GM11168 (cell line): ENCODE data around the gene ZNF320.
"Not testable (repeated sequence)": the region's sequence is repeated elsewhere in the genome, so short reads cannot be mapped to it uniquely, and the experiment has no call there.

Source experiments
- in situ Hi-C: fragments of 300-500 bp; cut with MboI; formaldehyde crosslinking; loops from one replicate; pipeline ENCODE4 v1.12.0; 2022; ENCODE audit warnings: low sequenced_read_pairs; ENCODE audit not compliant: unreplicated experiment

Gene ZNF320

GRCh38 chr19:52897138-52897935 lies at the start of gene ZNF320:
ZNF320 (minus strand) TSS chr19:52897635; CDS start chr19:52890255, 7,380 bp downstream.
- in situ Hi-C loops, result no loop called here

DNA sequence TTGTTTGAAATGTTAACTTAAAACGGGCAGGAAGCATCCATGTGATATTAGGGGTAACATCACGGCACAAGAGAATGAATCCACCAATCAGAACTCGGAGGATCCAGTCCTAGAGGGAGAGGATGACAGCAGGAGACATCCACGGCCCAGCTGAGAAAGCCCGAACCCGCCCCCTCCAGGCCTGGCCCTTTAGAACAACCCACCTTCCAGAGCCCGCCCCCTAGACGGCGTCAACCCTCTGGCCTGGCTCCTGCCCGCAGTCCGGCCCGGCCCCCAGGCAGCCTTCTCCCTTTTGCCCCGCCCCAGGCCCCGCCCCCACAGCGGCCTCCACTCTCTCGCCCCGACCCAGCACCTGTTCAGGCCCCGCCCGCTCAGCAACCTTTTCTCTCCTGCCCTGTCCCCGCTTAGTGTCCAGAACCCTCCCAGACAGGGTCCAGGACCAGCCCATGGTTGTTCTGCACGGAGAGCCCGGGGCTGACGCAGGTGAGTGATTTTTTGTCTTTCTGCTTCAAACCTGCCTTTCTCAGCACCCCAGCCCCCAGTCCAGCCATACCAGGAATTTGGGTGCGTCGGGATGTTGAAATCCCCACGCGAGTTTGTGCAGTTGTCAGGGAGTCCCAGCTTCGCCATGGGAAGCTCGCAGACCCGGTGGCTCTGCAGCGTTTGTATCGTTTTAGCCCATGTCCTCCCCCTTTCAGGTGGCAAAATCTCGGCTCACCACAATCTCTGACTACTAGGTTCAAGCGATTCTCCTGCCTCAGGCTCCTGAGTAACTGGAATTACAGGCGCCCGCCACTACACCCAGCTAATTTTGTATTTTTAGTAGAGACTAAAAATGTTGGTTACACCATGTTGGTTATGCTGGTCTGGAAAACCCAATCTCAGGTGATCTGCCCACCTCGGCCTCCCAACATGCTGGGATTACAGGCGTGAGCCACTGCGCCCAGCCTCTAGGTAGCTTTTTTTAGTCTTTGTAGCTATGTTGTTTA lies 49.2 kb upstream of the ZNF320 start:
- in situ Hi-C loops, result no loop called here

GRCh38 chr19:52945652-52946321 lies 48.4 kb upstream of the ZNF320 start:
- in situ Hi-C loops, result no loop called here

DNA sequence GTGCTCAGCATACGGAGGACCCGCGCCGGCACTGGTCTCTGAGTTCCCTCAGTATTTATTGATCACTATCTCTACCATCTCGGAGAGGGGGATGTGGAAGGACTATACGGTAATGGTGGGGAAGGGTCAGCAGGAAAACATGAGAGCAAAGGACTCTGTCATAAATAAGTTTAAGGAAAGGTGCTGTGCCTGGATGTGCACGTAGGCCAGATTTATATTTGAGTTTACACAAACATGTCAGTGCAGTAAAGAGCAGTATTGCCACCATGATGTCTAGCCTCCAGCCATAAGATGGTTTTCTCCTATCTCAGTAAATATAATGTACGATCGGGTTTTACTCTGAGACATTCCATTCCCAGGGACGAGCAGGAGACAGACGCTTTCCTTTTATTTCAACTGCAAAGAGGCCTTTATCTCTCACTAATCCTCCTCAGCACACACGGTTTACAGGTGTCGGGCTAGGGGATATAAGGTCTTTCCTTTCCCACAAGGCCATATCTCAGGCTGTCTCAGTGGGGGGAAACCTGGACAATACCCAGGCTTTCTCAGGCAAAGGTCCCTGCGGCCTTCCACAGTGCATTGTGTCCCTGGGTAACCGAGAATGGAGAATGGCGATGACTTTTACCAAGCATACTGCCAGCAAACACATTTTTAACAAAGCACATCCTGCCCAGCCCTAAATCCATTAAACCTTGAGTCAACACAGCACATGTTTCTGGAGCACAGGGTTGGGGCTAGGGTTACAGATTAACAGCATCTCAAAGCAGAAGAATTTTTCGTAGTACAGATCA lies 47.5 kb upstream of the ZNF320 start:
- in situ Hi-C loops, result loop anchor here (5.0 kb wide), 1 partner anchor 88 kb away; the partner anchor contains the start of gene ZNF468

DNA sequence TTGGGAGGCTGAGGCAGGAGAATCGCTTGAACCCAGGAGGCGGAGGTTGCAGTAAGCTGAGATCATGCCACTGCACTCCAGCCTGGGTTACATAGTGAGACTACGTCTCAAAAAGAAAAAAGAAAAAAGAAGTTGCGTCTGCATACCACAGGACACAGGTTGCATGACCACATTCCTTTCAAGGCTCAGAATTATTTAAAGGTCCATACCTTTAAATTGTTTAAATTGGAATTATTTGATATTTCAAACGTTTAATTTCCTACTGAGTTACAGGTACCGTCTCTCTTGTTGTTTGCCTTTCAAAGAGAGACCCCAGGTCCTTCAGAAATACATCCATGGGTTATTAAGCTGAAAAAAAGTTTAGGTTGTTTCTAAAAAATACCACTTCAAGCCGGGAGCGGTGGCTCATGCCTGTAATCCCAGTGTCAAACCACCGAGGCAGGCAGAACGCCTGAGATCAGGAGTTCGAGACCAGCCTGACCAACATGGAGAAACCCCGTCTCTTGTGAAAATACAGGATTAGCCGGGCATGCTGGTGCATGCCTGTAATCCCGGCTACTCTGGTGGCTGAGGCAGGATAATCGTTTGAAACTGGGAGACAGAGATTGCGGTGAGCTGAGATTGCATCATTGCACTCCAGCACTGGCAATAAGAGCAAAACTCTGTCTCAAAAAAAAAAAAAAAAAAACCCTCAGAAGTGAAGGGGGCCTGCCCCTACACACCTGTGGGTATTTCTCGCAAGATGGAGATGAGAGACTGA lies 46.6 kb upstream of the ZNF320 start:
- in situ Hi-C loops, result loop anchor here (5.0 kb wide), 1 partner anchor 87 kb away; the partner anchor contains the start of gene ZNF468

- in situ Hi-C loops, result loop anchor here (5.0 kb wide), 1 partner anchor 86 kb away; the partner anchor contains the start of gene ZNF468
These were observed 45.9 kb upstream of the ZNF320 start for GRCh38 chr19:52943134-52943883.

DNA sequence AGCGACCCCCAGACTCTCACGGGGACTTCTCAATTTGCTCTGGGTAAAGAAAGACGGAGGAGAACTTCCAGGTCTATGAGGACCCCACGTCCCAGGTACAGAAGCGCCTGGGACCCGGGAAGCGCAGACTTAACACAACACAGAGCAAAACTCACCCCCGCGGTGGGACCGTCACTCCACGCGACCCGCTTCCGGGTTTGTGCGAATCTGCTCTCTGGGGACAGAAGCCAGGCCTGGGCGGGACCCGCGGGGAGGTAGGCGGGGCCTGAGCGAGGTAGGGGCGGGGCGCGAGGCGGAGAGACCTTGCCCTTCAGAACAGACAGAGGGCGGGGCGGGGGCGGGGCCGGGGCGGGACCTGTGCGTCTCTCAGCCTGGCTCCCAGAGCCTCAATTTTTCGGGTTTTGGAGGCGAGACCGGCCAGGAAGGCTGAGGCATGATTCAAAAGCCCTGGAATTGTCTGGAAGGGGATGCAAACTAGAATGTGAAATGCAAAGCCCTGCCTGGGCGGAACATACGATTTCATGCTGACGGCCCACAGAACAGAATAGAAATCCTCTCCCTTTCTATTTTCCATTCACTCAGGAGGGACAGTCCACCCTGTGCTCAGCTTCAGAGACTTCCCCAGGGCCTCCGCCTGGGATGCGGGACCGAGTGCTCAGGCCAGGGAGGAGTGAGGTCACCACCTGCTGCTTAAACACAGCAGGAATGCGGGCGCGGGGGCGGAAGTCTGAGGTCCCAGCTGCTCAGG lies 45.1 kb upstream of the ZNF320 start:
- in situ Hi-C loops, result loop anchor here (5.0 kb wide), 1 partner anchor 85 kb away; the partner anchor contains the start of gene ZNF468

GRCh38 chr19:52941941-52942385 lies 44.5 kb upstream of the ZNF320 start:
- in situ Hi-C loops, result loop anchor here (5.0 kb wide), 1 partner anchor 85 kb away; the partner anchor contains the start of gene ZNF468

- in situ Hi-C loops, result loop anchor here (5.0 kb wide), 1 partner anchor 84 kb away; the partner anchor contains the start of gene ZNF468
These were observed 44.1 kb upstream of the ZNF320 start for GRCh38 chr19:52941523-52941922.

DNA sequence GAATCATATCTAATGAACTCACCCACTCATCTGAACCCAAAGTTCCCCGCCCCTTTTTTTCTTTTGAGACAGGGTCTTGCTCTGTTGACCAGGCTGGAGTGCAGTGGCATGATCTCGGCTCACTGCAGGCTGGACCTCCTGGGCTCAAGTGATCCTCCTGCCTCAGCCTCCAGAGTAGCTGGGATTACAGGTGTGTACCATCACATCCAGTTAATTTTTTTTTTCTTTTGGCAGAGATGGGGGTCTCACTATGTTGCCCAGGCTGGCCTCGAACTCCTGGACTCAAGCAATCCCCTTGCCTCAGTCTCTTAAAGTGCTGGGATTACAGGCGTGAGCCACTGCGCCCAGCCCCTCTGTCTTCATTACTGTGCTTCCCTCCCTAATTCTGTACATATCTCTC lies 43.5 kb upstream of the ZNF320 start:
- in situ Hi-C loops, result loop anchor here (5.0 kb wide), 1 partner anchor 84 kb away; the partner anchor contains the start of gene ZNF468

DNA sequence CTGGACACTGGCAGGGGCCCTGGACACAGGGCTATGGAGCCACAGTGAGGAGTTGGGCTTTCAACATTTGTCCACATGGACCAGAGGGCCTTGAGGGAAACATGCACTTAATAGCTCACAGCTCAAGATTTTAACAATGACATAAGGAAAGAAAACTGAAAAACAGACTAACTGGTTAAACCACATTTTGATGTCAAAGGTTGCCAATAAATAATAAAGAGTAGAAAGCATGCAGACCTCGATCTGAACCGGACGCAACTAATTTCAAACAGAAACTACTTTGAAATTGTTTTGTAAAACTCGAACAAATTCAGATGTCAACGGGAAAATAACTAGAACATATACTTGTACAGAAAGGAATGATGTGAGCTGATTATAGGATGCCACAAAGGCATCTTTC lies 41.3 kb upstream of the ZNF320 start:
- in situ Hi-C loops, result no loop called here

DNA sequence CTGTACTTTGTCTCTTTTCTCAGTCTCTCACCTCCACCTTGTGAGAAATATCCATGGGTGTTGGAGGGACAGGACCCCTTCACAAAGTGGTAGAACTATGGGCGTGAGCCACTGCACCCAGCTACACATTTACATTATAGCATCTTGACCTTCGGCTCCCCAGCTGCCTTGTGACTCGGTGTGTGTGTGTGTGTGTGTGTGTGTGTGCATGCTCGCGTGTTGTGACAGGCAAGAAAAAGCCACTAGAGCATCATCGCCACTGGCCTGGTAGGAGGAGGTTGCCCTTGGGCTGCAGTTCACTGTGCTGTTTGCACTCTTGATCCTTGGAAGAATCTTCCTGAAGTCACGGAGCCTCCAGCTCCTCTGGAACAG lies 39.5 kb upstream of the ZNF320 start:
- in situ Hi-C loops, result no loop called here

DNA sequence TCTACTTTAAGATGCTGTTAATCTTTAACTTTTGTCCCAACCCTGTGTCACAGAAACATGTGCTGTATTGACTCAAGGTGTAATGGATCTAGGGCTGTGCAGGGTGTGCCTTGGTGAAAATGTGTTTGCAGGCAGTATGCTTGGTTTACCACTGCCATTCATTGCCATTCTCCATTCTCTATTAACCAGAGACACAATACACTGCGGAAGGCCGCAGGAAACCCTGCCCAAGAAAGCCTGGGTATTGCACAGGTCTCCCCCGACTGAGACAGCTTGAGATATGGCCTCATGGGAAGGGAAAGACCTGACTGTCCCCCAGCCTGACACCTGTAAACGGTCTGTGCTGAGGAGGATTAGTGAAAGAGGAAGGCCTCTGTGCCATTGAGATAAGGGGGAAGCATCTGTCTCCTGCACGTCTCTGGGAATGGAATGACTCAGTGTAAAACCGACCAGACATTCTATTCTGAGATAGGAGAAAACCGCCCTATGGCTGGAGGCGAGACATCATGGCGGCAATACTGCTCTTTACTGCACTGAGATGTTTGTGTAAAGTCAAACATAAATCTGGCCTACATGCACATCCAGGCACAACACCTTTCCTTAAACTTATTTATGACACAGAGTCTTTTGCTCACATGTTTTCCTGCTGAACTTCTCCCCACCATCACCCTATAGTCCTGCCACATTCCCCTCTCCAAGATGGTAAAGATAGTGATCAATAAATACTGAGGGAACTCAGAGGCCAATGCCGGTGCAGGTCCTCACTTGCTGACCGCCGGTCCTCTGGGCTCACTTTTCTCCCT lies 38.9 kb upstream of the ZNF320 start:
- in situ Hi-C loops, result no loop called here

- in situ Hi-C loops, result no loop called here
These were observed 38.0 kb upstream of the ZNF320 start for GRCh38 chr19:52935434-52935833.

GRCh38 chr19:52924641-52925040 lies 27.2 kb upstream of the ZNF320 start:
- in situ Hi-C loops, result not testable (repeated sequence)
